ENCODE measurements around the gene PHAF1.

Gene PHAF1

GRCh38 chr16:67109407-67110135, at the start of gene PHAF1:
Gene PHAF1 (plus strand): TSS chr16:67109941. CDS start chr16:67110176, 235 bp downstream.
- DNase-seq = no peak

DNA sequence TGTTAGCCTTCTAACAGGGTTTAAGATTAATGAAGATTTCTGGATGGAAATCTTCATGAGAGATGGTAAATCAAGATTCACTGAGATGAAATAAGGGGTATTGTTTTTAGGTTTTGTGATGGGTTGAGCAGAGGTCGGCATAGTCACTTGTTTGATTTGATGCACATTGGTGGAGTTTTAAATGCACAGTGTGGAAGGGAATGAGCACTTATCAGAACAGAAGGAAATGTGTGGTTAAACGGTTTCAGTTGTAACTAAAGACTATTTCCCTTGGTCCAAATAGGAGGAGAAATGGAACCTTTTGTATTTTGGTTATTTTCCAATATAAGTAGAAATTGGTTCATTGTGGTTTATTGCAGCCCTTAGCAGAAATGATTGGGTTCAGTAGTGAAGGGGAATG, 46.7 kb upstream of the PHAF1 start:
- DNase-seq = no peak

- DNase-seq = no peak
Observed at GRCh38 chr16:67068212-67068753, 41.5 kb upstream of the PHAF1 start.

DNA sequence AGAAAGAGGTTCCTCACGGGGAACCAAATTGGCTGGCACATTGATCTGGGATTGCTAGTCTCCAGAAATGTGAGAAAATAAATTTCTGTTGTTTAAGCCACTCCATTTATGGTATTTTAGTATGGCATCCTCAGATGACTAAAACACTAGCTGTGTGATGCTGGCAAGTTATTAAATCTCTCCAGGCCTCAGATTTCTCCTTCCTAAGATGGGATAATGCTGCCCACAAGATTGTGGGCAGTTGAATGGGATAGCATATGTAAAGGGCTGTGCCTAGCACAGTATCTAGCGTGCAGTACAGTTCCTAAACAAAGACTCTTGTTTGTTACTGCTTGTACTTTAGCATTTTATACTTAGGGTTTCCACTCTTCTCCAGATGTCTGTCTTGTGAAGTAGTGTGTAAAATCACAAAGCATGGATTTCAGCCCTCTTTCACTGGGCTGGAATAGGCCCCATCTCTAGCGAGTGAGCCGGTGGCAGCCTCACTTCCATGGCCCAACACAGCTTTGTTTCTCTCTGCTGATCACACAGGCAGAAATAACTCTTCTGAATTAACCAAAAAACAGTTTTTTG, 38.2 kb upstream of the PHAF1 start:
- no peak for DNase-seq

DNA sequence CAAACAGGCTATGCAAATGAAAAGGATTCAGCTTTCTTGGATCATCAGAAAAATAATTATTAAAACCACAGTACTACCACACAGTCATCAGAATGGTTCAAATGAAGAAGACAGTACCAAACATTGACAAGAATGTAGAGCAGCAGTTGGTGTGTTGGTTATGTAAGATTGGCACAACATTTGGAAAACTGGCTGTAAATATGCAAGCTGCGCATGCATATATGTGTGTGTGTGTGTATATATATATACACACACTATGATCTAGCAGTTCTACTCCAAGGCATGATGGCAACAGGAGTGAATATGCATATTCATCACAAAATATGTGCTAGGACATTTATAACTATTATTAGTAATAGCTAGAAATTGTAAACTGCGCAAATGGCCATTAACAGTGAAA, 34.4 kb upstream of the PHAF1 start:
- no peak for DNase-seq

- no peak for DNase-seq
Observed at GRCh38 chr16:67077871-67078270, 31.9 kb upstream of the PHAF1 start.

- DNase-seq = no peak
Observed at GRCh38 chr16:67082100-67082499, 27.6 kb upstream of the PHAF1 start.

DNA sequence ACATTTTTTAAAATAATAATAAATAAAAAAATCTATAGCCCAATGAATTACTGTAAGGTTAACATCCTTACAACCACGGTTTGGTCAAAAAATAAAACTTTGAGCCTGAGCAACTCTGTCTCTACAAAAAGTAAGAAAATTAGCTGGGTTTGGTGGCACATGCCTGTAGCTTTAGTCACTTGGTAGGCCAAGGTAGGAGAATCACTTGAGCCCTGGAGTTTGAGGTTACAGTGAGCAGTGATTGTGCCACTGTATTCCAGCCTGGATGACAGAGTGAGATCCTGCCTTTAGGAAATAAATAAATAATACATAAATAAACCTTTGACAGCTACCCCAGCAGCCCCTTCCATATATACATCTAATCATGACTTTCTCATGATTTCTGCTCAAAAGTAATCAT, 26.9 kb upstream of the PHAF1 start:
- DNase-seq = no peak

DNA sequence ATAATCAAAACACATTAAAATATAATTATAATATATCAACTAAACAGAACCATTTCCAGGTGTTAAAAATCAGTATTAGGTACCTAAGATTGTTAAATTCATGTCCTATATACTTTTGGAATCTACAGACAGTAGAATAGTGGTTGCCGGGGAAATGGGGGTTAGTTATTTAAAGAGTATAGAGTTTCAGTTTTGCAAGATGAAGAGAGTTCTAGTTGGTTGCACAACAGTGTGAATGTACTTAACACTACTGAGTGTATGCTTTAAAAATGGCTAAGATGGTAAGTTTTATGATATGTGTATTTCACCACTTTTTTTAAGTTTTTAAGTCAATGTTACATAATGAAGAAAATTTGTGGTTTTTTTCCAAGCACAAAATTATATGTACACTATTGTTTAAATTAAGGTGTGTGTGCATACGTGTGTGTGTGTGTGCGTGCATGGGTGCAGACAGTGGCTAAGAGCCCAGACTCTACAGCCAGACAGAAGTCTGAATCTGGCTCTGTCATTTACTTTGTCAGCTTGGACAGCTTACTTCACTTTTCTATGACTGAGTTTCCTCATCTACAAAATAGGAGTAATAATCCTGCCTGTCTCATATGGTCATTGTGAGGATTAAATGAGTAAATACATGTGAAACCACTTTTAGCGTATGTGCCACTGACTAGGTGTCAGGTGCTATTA, 25.3 kb upstream of the PHAF1 start:
- DNase-seq = no peak

DNA sequence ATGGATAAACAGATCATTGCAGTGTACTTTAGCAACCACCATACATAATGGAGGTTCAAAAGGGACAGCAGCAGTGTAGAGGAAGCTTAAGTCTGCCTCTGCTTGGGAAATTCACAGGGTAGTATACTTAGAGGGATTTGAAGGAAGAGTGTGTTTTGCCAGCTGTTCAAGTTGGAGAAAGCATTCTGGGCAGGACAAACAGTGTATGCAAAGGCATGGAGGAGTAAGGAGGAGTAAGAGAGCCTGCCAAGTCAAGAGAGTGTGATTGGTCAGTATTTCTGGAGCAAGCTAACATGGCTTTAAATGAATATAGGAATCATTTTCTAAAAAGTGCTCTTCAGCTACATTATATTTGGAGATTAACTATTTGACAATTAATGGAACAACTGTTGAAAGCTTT, 22.9 kb upstream of the PHAF1 start:
- DNase-seq = no peak

- DNase-seq = no peak
Observed at GRCh38 chr16:67087291-67087690, 22.4 kb upstream of the PHAF1 start.

DNA sequence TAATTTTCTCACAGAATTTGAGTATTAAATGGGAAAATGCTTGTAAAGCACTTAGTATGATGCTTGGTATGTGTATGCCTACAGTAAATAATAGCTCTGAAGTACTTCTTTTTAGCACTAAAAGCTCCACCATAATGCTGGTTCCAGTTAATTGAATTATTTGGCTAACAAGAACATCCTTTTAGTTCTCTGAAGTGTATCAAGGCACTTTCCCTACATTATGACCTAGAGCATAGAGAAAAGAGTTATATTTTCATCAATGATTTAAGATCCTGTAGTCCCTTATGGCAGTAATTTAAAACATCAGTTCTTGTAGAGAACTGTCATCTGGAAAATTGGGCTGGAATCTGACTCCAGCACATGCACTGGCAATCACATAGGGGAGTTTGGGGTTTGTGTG, 21.9 kb upstream of the PHAF1 start:
- no peak for DNase-seq

GRCh38 chr16:67088551-67088950, 21.2 kb upstream of the PHAF1 start:
- no peak for DNase-seq

GRCh38 chr16:67089101-67089500, 20.6 kb upstream of the PHAF1 start:
- no peak for DNase-seq

DNA sequence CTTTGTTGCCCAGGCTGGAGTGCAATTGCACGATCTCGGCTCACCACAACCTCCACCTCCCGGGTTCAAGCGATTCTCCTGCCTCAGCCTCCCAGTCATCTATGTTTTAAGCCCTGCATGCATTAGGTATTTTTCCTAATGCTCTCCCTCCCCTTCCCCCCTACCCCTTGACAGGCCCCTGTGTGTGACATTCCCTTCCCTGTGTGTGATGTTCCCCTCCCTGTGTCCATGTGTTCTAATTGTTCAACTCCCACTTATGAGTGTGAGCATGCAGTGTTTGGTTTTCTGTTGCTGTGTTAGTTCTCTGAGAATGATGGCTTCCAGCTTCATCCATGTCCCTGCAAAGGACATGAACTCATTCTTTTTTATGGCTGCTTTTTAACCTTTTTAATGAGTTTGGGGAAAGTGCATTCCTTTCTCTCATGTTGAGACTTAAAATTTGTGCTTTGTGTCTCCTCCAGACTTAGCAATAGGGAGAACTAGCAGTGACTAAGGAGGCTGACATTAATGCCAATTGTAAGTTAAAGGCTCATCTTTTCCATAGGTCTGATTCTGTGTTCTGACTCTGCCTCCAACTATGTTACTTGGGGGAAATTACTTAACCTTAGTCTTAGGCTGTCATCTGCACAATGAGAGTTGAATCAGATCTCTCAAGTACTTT, 17.7 kb upstream of the PHAF1 start:
- DNase-seq = no peak

- DNase-seq = no peak
Observed at GRCh38 chr16:67093098-67093726, 16.5 kb upstream of the PHAF1 start.

DNA sequence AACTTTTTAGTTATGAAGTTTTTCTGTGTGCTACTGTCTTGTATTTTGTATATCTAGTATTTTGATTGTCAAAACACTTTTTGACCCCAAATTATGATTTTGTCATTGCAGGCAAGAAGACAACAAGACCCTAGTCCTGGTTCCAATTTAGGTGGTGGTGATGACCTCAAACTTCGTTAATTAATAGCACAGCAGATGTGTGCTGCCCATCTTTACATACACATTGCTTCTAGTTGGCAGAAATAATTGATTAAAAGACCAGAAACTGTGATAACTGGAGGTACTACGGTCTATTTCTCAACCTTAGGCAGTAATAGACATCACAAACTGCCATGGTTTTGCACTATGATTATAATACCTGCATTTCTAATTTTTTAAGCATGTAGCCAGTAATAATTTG, 11.1 kb upstream of the PHAF1 start:
- DNase-seq = no peak

DNA sequence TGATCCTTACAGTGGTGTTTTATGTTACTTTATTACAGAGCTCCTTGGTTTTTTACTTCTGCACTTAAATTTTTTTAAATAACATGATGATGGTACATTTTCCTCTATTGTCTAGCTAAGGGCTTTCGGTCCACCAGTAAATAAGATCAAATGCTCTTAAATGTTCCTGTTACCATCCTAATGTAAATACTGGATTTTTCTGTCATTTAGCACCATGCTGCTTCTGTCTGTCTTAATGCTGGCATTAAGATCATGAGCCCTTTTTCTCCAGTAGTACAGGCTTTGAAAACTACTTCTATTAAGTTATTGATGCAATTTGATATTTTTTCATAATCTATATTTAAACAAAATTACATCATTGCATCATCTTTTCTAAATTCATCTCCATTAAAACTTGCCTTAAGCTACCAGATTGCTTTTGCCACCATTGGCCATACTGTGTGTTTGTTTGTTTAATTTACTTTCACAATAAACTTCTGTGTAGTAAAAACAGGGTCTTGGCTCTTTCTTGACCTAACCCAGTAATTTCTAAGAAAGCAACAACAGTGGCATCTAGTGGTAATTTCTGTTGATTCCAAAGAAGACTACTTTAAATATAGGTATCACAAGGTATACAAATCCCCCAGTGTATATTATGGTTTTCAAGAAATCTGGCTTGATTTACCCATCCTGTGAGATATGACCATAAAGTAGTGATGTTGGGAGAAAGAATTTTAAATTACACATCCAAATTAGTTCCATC, 9.0 kb upstream of the PHAF1 start:
- no peak for DNase-seq

DNA sequence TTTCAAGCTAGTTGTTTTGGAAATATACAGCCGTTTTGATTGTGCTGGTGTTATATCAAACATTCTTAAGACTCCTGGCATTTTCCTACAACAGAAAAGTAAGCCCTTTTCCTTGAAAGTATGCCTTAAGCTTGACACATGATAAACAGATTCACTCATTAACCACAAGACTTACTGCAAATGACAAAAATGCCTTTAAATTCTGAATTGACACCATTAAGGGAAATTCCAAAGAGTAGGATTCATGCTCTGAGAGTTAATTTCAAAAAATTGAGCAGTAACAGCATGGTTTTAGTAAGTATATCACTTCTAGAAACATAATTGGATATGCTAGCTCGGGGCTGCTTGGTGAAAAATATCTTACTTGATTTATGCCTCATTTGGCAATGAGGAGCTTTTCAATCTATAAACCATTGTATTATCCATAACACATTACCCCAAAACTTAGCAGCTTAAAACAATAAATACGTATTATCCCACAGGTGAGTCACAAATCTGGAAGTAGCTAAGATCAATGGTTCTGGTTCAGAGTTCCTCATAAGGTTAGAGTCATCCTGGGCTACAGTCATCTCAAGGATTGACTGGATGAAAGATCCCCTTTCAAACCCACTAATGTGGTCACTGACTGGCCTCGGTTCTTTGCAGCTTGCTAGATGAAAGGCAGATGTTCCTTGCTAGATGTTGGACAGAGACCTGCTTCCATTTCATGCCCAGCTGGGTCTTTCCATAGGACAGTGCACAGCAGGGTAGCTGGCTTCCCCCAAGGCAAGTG, 8.2 kb upstream of the PHAF1 start:
- DNase-seq = no peak

- DNase-seq = no peak
Observed at GRCh38 chr16:67104061-67104460, 5.7 kb upstream of the PHAF1 start.

GRCh38 chr16:67104845-67105244, 4.9 kb upstream of the PHAF1 start:
- no peak for DNase-seq

GRCh38 chr16:67105246-67105645, 4.5 kb upstream of the PHAF1 start:
- DNase-seq = no peak

Data from SIG-M5 (cell line).